ENCODE measurements around the gene MUC4. TPM values are rescaled to one million over a fixed set of nuclear protein-coding genes. Genes with fewer than 3 reads are reported as not detected.

Gene MUC4
- total and polyA plus RNA-seq, 3 experiments from 2014 or later: 0.24 to 0.35 TPM; not detected in 1

GRCh38 chr3:195853996-195854395, 42.3 kb upstream of the MUC4 start:
- DNase-seq: no peak
- H3K4me3 ChIP-seq (ENCODE audit: low read length): no peak overlapping the region
- no peak overlapping the region for H3K27ac ChIP-seq (ENCODE audit: low read depth, low read length)
- H3K4me1 ChIP-seq (ENCODE audit: insufficient read depth, low read length): peaks cover 6% of the 10 kb centered on the region
- Mint-ChIP-seq H3K9me3 (no peaks in the 10 kb centered on the region), H3K4me1 (peaks cover 8 to 15% (median 9%) of the 10 kb centered on the region in 3 donors), H3K36me3 (no peaks in the 10 kb centered on the region), H3K27me3 (peaks cover 0 to 9% of the 10 kb centered on the region in 2 donors), H3K27ac (no peak overlapping the region), H3K4me3 (no peak overlapping the region)
- H3K9me3 ChIP-seq (ENCODE audit: low read length): no peaks in the 10 kb centered on the region
- H3K36me3 ChIP-seq (ENCODE audit: insufficient read depth, low read length): no peaks in the 10 kb centered on the region
- no peaks in the 10 kb centered on the region for H3K27me3 ChIP-seq (ENCODE audit: insufficient read depth, low read length, poor library complexity, severe bottlenecking)
- ChIA-PET CTCF (interaction anchor here (1.2 kb wide), 1 partner anchor 60 kb away, joined by 5 read pairs; no protein-coding TSS in a partner anchor), POLR2A (no interaction called here)

GRCh38 chr3:195853036-195853435, 41.3 kb upstream of the MUC4 start:
- Histone ChIP-seq H3K4me3 (ENCODE audit: low read length) (no peak overlapping the region), H3K27me3 (ENCODE audit: insufficient read depth, low read length, poor library complexity, severe bottlenecking) (no peaks in the 10 kb centered on the region), H3K36me3 (ENCODE audit: insufficient read depth, low read length) (no peaks in the 10 kb centered on the region), H3K4me1 (ENCODE audit: insufficient read depth, low read length) (peaks cover 6% of the 10 kb centered on the region), H3K27ac (ENCODE audit: low read depth, low read length) (no peak overlapping the region), H3K9me3 (ENCODE audit: low read length) (no peaks in the 10 kb centered on the region)
- peaks cover 9 to 17% (median 9%) of the 10 kb centered on the region in 3 donors for H3K4me1 Mint-ChIP-seq
- CTCF ChIA-PET: interaction anchor here (1.1 to 1.5 kb wide), 2 partner anchors 344 to 582 kb away, joined by 3 read pairs; partner anchors contain the start of gene XXYLT1
- H3K36me3 Mint-ChIP-seq: no peaks in the 10 kb centered on the region
- peaks cover 0 to 11% of the 10 kb centered on the region in 2 donors for H3K27me3 Mint-ChIP-seq
- POLR2A ChIA-PET: no interaction called here
- no peak for DNase-seq
- no peak overlapping the region for H3K4me3 Mint-ChIP-seq
- H3K9me3 Mint-ChIP-seq: no peaks in the 10 kb centered on the region
- H3K27ac Mint-ChIP-seq: no peak overlapping the region

GRCh38 chr3:195850857-195851543, 39.3 kb upstream of the MUC4 start:
- peaks cover 2 to 11% of the 10 kb centered on the region in 2 donors for H3K27me3 Mint-ChIP-seq
- no peaks in the 10 kb centered on the region for H3K36me3 Mint-ChIP-seq
- Histone ChIP-seq H3K36me3 (ENCODE audit: insufficient read depth, low read length) (no peaks in the 10 kb centered on the region), H3K4me3 (ENCODE audit: low read length) (no peak overlapping the region), H3K4me1 (ENCODE audit: insufficient read depth, low read length) (peaks cover 6% of the 10 kb centered on the region), H3K9me3 (ENCODE audit: low read length) (no peaks in the 10 kb centered on the region), H3K27ac (ENCODE audit: low read depth, low read length) (no peak overlapping the region), H3K27me3 (ENCODE audit: insufficient read depth, low read length, poor library complexity, severe bottlenecking) (no peaks in the 10 kb centered on the region)
- peak overlapping the region in 1 of 8 donors; percentile 29 for H3K27ac Mint-ChIP-seq
- peaks cover 9 to 17% (median 9%) of the 10 kb centered on the region in 3 donors for H3K4me1 Mint-ChIP-seq
- peak overlapping the region in 4 of 7 donors; percentile 8 to 44 (median 28) for H3K4me3 Mint-ChIP-seq
- DNase-seq: peak; percentile 79 to 91 (median 81)
- H3K9me3 Mint-ChIP-seq: no peaks in the 10 kb centered on the region
- ChIA-PET POLR2A (interaction anchor here (0.6 to 1.1 kb wide), 2 partner anchors 57 to 510 kb away, joined by 3 to 6 read pairs; partner anchors contain the start of gene TNK2), CTCF (interaction anchor here (0.9 to 3.9 kb wide), 30 partner anchors 8 to 1163 kb away, joined by 3 to 20 read pairs (median 4); partner anchors contain the start of genes TNK2 and XXYLT1)

GRCh38 chr3:195849322-195850074, 37.8 kb upstream of the MUC4 start:
- H3K36me3 Mint-ChIP-seq: no peaks in the 10 kb centered on the region
- no peak overlapping the region for H3K4me3 ChIP-seq (ENCODE audit: low read length)

GRCh38 chr3:195847055-195847950, 35.6 kb upstream of the MUC4 start:
- H3K27ac Mint-ChIP-seq: no peak overlapping the region
- DNase-seq: no peak

More at GRCh38 chr3:195849322-195850074, 37.8 kb upstream of the MUC4 start:
- Mint-ChIP-seq H3K4me3 (peak overlapping the region in 3 of 7 donors; percentile 39 to 50 (median 45)), H3K27me3 (peaks cover 2 to 11% of the 10 kb centered on the region in 2 donors), H3K9me3 (peaks cover 0 to 2% (median 0%) of the 10 kb centered on the region in 5 donors), H3K4me1 (peaks cover 9 to 17% (median 9%) of the 10 kb centered on the region in 3 donors), H3K27ac (no peak overlapping the region)
- POLR2A ChIA-PET: no interaction called here
- CTCF ChIA-PET: interaction anchor here (0.6 to 3.9 kb wide), 25 partner anchors 8 to 1162 kb away, joined by 3 to 20 read pairs (median 4); partner anchors contain the start of genes TNK2 and XXYLT1
- Histone ChIP-seq H3K36me3 (ENCODE audit: insufficient read depth, low read length) (no peaks in the 10 kb centered on the region), H3K9me3 (ENCODE audit: low read length) (no peaks in the 10 kb centered on the region), H3K27ac (ENCODE audit: low read depth, low read length) (no peak overlapping the region), H3K27me3 (ENCODE audit: insufficient read depth, low read length, poor library complexity, severe bottlenecking) (no peaks in the 10 kb centered on the region), H3K4me1 (ENCODE audit: insufficient read depth, low read length) (peaks cover 6% of the 10 kb centered on the region)
- DNase-seq: peak in 3 of 5 donors; percentile 62 to 68 (median 66)

GRCh38 chr3:195845483-195845882, 33.8 kb upstream of the MUC4 start:
- Histone ChIP-seq H3K27ac (ENCODE audit: low read depth, low read length) (no peak overlapping the region), H3K27me3 (ENCODE audit: insufficient read depth, low read length, poor library complexity, severe bottlenecking) (no peaks in the 10 kb centered on the region), H3K9me3 (ENCODE audit: low read length) (no peaks in the 10 kb centered on the region), H3K36me3 (ENCODE audit: insufficient read depth, low read length) (no peaks in the 10 kb centered on the region), H3K4me3 (ENCODE audit: low read length) (no peak overlapping the region), H3K4me1 (ENCODE audit: insufficient read depth, low read length) (no peaks in the 10 kb centered on the region)
- CTCF ChIA-PET: no interaction called here
- Mint-ChIP-seq H3K27ac (no peak overlapping the region), H3K27me3 (peaks cover 2 to 3% of the 10 kb centered on the region in 2 donors), H3K36me3 (no peaks in the 10 kb centered on the region), H3K4me1 (peaks cover 0 to 10% (median 1%) of the 10 kb centered on the region in 3 donors), H3K9me3 (peaks cover 0 to 2% (median 0%) of the 10 kb centered on the region in 5 donors), H3K4me3 (no peak overlapping the region)
- no peak for DNase-seq
- POLR2A ChIA-PET: no interaction called here

More at GRCh38 chr3:195847055-195847950, 35.6 kb upstream of the MUC4 start:
- no peak overlapping the region for H3K27ac ChIP-seq (ENCODE audit: low read depth, low read length)
- H3K4me3 ChIP-seq (ENCODE audit: low read length): no peak overlapping the region
- Mint-ChIP-seq H3K36me3 (no peaks in the 10 kb centered on the region), H3K4me1 (peaks cover 9 to 17% (median 9%) of the 10 kb centered on the region in 3 donors), H3K27me3 (peaks cover 2 to 11% of the 10 kb centered on the region in 2 donors), H3K4me3 (no peak overlapping the region), H3K9me3 (peaks cover 0 to 2% (median 0%) of the 10 kb centered on the region in 5 donors)
- H3K36me3 ChIP-seq (ENCODE audit: insufficient read depth, low read length): no peaks in the 10 kb centered on the region
- no peaks in the 10 kb centered on the region for H3K9me3 ChIP-seq (ENCODE audit: low read length)
- ChIA-PET POLR2A (no interaction called here), CTCF (interaction anchor here (3.9 kb wide), 1 partner anchor 47 kb away, joined by 20 read pairs; no protein-coding TSS in a partner anchor)
- peaks cover 6% of the 10 kb centered on the region for H3K4me1 ChIP-seq (ENCODE audit: insufficient read depth, low read length)
- no peaks in the 10 kb centered on the region for H3K27me3 ChIP-seq (ENCODE audit: insufficient read depth, low read length, poor library complexity, severe bottlenecking)

GRCh38 chr3:195844671-195845218, 33.0 kb upstream of the MUC4 start:
- Mint-ChIP-seq H3K4me3 (no peak overlapping the region), H3K27ac (no peak overlapping the region), H3K36me3 (no peaks in the 10 kb centered on the region), H3K9me3 (peaks cover 0 to 2% (median 0%) of the 10 kb centered on the region in 5 donors), H3K4me1 (peaks cover 0 to 8% (median 1%) of the 10 kb centered on the region in 3 donors), H3K27me3 (peaks cover 2 to 3% of the 10 kb centered on the region in 2 donors)
- ChIA-PET CTCF (no interaction called here), POLR2A (interaction anchor here (0.6 kb wide), 1 partner anchor 37 kb away, joined by 3 read pairs; no protein-coding TSS in a partner anchor)
- no peaks in the 10 kb centered on the region for H3K4me1 ChIP-seq (ENCODE audit: insufficient read depth, low read length)
- DNase-seq: no peak
- H3K27ac ChIP-seq (ENCODE audit: low read depth, low read length): no peak overlapping the region
- no peak overlapping the region for H3K4me3 ChIP-seq (ENCODE audit: low read length)
- H3K36me3 ChIP-seq (ENCODE audit: insufficient read depth, low read length): no peaks in the 10 kb centered on the region
- H3K9me3 ChIP-seq (ENCODE audit: low read length): no peaks in the 10 kb centered on the region
- H3K27me3 ChIP-seq (ENCODE audit: insufficient read depth, low read length, poor library complexity, severe bottlenecking): no peaks in the 10 kb centered on the region
